ENCODE results near the gene SPDYE6. TPM values are rescaled to one million over a fixed set of nuclear protein-coding genes. Genes with fewer than 3 reads are reported as not detected.
"Not testable (repeated sequence)": the region's sequence is repeated elsewhere in the genome, so short reads cannot be mapped to it uniquely, and the experiment has no call there.

SPDYE6 gene
- total RNA-seq, 1 donor from 2014 or later = not detected

DNA sequence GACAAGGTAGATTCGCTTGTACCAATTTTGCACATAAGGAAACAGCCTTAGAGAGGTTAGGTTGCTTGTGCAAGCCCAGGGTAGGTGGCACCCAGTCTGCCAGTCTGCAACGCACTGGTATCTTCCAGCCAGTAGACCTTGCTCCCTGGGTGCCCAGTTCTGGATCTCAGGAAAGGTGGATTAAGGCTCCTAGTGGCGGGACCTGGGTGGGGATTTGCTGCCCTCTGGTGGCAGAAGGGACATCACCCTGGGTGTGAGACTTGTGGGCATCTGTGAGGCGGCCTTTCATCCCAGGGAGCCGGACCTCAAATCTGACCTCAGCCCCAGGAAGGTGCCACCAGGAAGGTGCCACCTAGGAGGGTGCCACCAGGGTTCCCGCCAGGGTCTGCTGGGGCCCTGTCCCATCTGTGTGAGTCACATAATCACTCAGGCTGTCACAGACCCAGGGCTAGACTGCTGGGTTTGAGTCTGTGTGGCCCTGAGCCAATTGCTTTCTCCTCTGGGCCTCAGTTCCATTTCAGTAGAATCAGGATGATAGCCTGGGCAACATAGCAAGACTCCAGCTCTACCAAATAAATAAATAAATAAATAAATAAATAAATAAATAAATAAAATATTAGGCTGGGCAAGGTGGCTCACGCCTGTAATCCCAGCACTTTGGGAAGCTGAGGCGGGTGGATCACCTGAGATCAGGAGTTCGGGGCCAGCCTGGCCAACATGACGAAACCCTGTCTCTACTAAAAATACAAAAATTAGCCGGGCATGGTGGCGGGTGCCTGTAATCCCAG is 34.6 kb upstream of the SPDYE6 start:
- no peak overlapping the region for H3K4me3 Mint-ChIP-seq (ENCODE audit: unreplicated experiment)
- peaks cover 10% of the 10 kb centered on the region for H3K36me3 Mint-ChIP-seq (ENCODE audit: unreplicated experiment)
- DNase-seq (ENCODE audit: extremely low spot score, unreplicated experiment) = peak; percentile 93
- TF ChIP-seq, protein P1, sequence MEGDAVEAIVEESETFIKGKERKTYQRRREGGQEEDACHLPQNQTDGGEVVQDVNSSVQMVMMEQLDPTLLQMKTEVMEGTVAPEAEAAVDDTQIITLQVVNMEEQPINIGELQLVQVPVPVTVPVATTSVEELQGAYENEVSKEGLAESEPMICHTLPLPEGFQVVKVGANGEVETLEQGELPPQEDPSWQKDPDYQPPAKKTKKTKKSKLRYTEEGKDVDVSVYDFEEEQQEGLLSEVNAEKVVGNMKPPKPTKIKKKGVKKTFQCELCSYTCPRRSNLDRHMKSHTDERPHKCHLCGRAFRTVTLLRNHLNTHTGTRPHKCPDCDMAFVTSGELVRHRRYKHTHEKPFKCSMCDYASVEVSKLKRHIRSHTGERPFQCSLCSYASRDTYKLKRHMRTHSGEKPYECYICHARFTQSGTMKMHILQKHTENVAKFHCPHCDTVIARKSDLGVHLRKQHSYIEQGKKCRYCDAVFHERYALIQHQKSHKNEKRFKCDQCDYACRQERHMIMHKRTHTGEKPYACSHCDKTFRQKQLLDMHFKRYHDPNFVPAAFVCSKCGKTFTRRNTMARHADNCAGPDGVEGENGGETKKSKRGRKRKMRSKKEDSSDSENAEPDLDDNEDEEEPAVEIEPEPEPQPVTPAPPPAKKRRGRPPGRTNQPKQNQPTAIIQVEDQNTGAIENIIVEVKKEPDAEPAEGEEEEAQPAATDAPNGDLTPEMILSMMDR (IDR thresholded peaks at IDR 0.05) = peak; percentile 92
- H3K27ac Mint-ChIP-seq (ENCODE audit: unreplicated experiment) = no peak overlapping the region
- no peaks in the 10 kb centered on the region for H3K9me3 Mint-ChIP-seq (ENCODE audit: unreplicated experiment)
- peaks cover 6% of the 10 kb centered on the region for H3K4me1 Mint-ChIP-seq (ENCODE audit: unreplicated experiment)
- no peaks in the 10 kb centered on the region for H3K27me3 Mint-ChIP-seq (ENCODE audit: unreplicated experiment)

GRCh38 chr7:102389810-102390209 is 33.6 kb upstream of the SPDYE6 start:
- Mint-ChIP-seq H3K27me3 (ENCODE audit: unreplicated experiment) (no peaks in the 10 kb centered on the region), H3K4me1 (ENCODE audit: unreplicated experiment) (no peaks in the 10 kb centered on the region), H3K36me3 (ENCODE audit: unreplicated experiment) (peaks cover 10% of the 10 kb centered on the region), H3K4me3 (ENCODE audit: unreplicated experiment) (no peak overlapping the region), H3K9me3 (ENCODE audit: unreplicated experiment) (no peaks in the 10 kb centered on the region), H3K27ac (ENCODE audit: unreplicated experiment) (no peak overlapping the region)
- TF ChIP-seq, protein P1 (IDR thresholded peaks at IDR 0.05) = no peak
- no peak for DNase-seq (ENCODE audit: extremely low spot score, unreplicated experiment)

GRCh38 chr7:102387064-102387463 is 30.8 kb upstream of the SPDYE6 start:
- no peaks in the 10 kb centered on the region for H3K4me1 Mint-ChIP-seq (ENCODE audit: unreplicated experiment)
- no peaks in the 10 kb centered on the region for H3K27me3 Mint-ChIP-seq (ENCODE audit: unreplicated experiment)
- no peaks in the 10 kb centered on the region for H3K9me3 Mint-ChIP-seq (ENCODE audit: unreplicated experiment)
- no peak overlapping the region for H3K4me3 Mint-ChIP-seq (ENCODE audit: unreplicated experiment)
- H3K36me3 Mint-ChIP-seq (ENCODE audit: unreplicated experiment) = peaks cover 14% of the 10 kb centered on the region
- TF ChIP-seq, protein P1 (IDR thresholded peaks at IDR 0.05) = no peak
- H3K27ac Mint-ChIP-seq (ENCODE audit: unreplicated experiment) = no peak overlapping the region
- no peak for DNase-seq (ENCODE audit: extremely low spot score, unreplicated experiment)

GRCh38 chr7:102381696-102382425 is 25.6 kb upstream of the SPDYE6 start:
- H3K4me1 Mint-ChIP-seq (ENCODE audit: unreplicated experiment); H3K27me3 Mint-ChIP-seq (ENCODE audit: unreplicated experiment); H3K27ac Mint-ChIP-seq (ENCODE audit: unreplicated experiment); H3K4me3 Mint-ChIP-seq (ENCODE audit: unreplicated experiment); DNase-seq (ENCODE audit: extremely low spot score, unreplicated experiment); H3K9me3 Mint-ChIP-seq (ENCODE audit: unreplicated experiment): not testable (repeated sequence)
- peaks cover 34% of the 10 kb centered on the region for H3K36me3 Mint-ChIP-seq (ENCODE audit: unreplicated experiment)

DNA sequence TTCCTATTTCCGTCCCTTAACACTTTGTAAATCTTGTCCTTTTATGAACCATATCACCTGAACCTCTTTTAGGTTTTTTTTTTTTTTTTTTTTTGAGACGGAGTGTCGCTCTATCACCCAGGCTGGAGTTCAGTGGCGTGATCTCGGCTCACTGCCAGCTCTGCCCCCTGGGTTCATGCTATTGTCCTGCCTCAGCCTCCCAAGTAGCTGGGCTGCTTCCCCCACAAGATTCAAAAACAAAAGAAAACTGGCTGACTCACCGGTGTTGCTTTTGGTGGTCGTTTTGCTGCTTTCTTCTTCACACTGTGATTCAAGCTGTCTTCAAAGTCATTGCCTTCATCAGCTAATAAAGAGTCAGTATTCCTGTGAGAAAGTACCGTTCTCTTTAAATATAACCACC is 24.6 kb upstream of the SPDYE6 start:
- not testable (repeated sequence) for H3K27me3 Mint-ChIP-seq (ENCODE audit: unreplicated experiment); H3K4me1 Mint-ChIP-seq (ENCODE audit: unreplicated experiment); H3K9me3 Mint-ChIP-seq (ENCODE audit: unreplicated experiment); H3K27ac Mint-ChIP-seq (ENCODE audit: unreplicated experiment); DNase-seq (ENCODE audit: extremely low spot score, unreplicated experiment); H3K4me3 Mint-ChIP-seq (ENCODE audit: unreplicated experiment)
- peaks cover 31% of the 10 kb centered on the region for H3K36me3 Mint-ChIP-seq (ENCODE audit: unreplicated experiment)

GRCh38 chr7:102376964-102377466 is 20.8 kb upstream of the SPDYE6 start:
- TF ChIP-seq, protein P1 (IDR thresholded peaks at IDR 0.05) = no peak
- Mint-ChIP-seq H3K27ac (ENCODE audit: unreplicated experiment) (no peak overlapping the region), H3K4me3 (ENCODE audit: unreplicated experiment) (no peak overlapping the region), H3K36me3 (ENCODE audit: unreplicated experiment) (peaks cover 26% of the 10 kb centered on the region), H3K4me1 (ENCODE audit: unreplicated experiment) (no peaks in the 10 kb centered on the region), H3K9me3 (ENCODE audit: unreplicated experiment) (no peaks in the 10 kb centered on the region), H3K27me3 (ENCODE audit: unreplicated experiment) (no peaks in the 10 kb centered on the region)
- no peak for DNase-seq (ENCODE audit: extremely low spot score, unreplicated experiment)

DNA sequence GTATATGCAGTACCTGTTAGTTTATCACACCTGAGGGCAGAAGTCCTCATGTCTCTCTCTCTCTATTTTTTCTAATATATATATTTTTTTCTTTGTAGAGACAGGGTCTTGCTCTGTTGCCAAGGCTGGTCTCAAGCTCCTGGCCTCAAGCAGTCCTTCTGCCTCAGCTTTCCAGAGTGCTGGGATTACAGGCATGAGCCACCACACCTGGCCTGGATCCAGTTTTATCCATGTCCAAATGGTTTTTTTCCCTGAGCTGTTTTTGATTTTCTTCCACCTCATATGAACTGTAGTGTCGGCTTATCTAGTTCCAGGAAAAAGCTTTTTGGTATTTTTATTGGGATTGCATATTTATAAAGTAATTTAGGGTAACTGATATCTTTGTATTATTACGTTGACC is 16.6 kb upstream of the SPDYE6 start:
- H3K36me3 Mint-ChIP-seq (ENCODE audit: unreplicated experiment) = peaks cover 24% of the 10 kb centered on the region
- not testable (repeated sequence) for H3K4me1 Mint-ChIP-seq (ENCODE audit: unreplicated experiment); DNase-seq (ENCODE audit: extremely low spot score, unreplicated experiment); H3K27ac Mint-ChIP-seq (ENCODE audit: unreplicated experiment); H3K27me3 Mint-ChIP-seq (ENCODE audit: unreplicated experiment); H3K9me3 Mint-ChIP-seq (ENCODE audit: unreplicated experiment); H3K4me3 Mint-ChIP-seq (ENCODE audit: unreplicated experiment)

GRCh38 chr7:102370038-102370437 is 13.8 kb upstream of the SPDYE6 start:
- H3K4me1 Mint-ChIP-seq (ENCODE audit: unreplicated experiment); DNase-seq (ENCODE audit: extremely low spot score, unreplicated experiment); H3K9me3 Mint-ChIP-seq (ENCODE audit: unreplicated experiment); H3K27ac Mint-ChIP-seq (ENCODE audit: unreplicated experiment); H3K4me3 Mint-ChIP-seq (ENCODE audit: unreplicated experiment); H3K27me3 Mint-ChIP-seq (ENCODE audit: unreplicated experiment): not testable (repeated sequence)
- H3K36me3 Mint-ChIP-seq (ENCODE audit: unreplicated experiment) = peaks cover 22% of the 10 kb centered on the region

All from osteocyte (in vitro differentiated cells).